ENCODE data around the gene MYO15B. TPM values are rescaled to one million over a fixed set of nuclear protein-coding genes. Genes with fewer than 3 reads are reported as not detected.
"Not testable (repeated sequence)": the region's sequence is repeated elsewhere in the genome, so short reads cannot be mapped to it uniquely, and the experiment has no call there.

MYO15B gene
- polyA plus RNA-seq, 1 donor from 2014 or later: 2.4 TPM

DNA sequence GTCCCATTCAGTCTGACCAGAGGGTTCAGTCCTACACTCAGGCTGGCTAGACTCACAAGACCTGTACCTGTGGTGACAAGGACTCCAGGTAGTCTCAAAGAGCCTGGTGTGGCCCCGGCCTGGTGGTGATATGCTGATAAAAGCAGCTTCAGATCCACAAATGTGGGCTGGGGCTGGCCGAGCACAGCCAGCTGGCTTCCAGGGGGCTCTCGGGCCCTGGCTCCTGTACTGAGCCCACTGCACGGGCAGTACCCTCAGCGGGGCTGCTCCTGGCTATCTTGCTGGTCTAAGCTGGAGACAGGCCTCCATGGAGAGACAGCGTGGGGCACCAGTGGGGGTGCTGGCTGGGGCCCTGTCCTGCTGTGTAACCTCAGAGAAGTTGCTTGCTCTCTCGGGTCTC, 50.0 kb downstream of the MYO15B start:
- H3K9me3 ChIP-seq (ENCODE audit: low read length): no peaks in the 10 kb centered on the region
- H3K9me2 ChIP-seq (ENCODE audit: insufficient read depth, low read length): no peaks in the 10 kb centered on the region
- no peak overlapping the region for H3K9ac ChIP-seq (ENCODE audit: low read length)
- no peaks in the 10 kb centered on the region for H3F3A ChIP-seq (ENCODE audit: insufficient read depth, low read length, poor library complexity, severe bottlenecking)
- H4K20me1 ChIP-seq (ENCODE audit: insufficient read depth): no peaks in the 10 kb centered on the region
- no peak overlapping the region for H2AFZ ChIP-seq (ENCODE audit: low read depth, low read length)
- H3K79me2 ChIP-seq (replicated peaks; ENCODE audit: insufficient read depth, low read length): no peaks in the 10 kb centered on the region
- H3K36me3 ChIP-seq (ENCODE audit: insufficient read depth, low read length): no peaks in the 10 kb centered on the region
- H3K4me2 ChIP-seq (ENCODE audit: low read length): no peak overlapping the region
- H3K4me3 ChIP-seq (ENCODE audit: low read length): no peak overlapping the region
- no peak overlapping the region for H3K27ac ChIP-seq (ENCODE audit: low read length)
- no peaks in the 10 kb centered on the region for H3K27me3 ChIP-seq (ENCODE audit: insufficient read depth, low read depth, low read length)
- TF ChIP-seq EP300 (conservative IDR thresholded peaks at IDR 0.05; ENCODE audit: poor library complexity, severe bottlenecking): no peak
- TF ChIP-seq EZH2 (IDR thresholded peaks at IDR 0.05; ENCODE audit: borderline replicate concordance, insufficient read depth, low read length, poor library complexity, severe bottlenecking): no peak
- TF ChIP-seq, protein P1, sequence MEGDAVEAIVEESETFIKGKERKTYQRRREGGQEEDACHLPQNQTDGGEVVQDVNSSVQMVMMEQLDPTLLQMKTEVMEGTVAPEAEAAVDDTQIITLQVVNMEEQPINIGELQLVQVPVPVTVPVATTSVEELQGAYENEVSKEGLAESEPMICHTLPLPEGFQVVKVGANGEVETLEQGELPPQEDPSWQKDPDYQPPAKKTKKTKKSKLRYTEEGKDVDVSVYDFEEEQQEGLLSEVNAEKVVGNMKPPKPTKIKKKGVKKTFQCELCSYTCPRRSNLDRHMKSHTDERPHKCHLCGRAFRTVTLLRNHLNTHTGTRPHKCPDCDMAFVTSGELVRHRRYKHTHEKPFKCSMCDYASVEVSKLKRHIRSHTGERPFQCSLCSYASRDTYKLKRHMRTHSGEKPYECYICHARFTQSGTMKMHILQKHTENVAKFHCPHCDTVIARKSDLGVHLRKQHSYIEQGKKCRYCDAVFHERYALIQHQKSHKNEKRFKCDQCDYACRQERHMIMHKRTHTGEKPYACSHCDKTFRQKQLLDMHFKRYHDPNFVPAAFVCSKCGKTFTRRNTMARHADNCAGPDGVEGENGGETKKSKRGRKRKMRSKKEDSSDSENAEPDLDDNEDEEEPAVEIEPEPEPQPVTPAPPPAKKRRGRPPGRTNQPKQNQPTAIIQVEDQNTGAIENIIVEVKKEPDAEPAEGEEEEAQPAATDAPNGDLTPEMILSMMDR (IDR thresholded peaks at IDR 0.05; ENCODE audit: poor library complexity, severe bottlenecking): no peak
- TF ChIP-seq MXI1 (conservative IDR thresholded peaks at IDR 0.05; ENCODE audit: poor library complexity, severe bottlenecking): no peak
- TF ChIP-seq POLR2AphosphoS5 (IDR thresholded peaks at IDR 0.05): no peak
- no peak for TF ChIP-seq RAD21 (conservative IDR thresholded peaks at IDR 0.05)
- no peak for TF ChIP-seq TAF1 (IDR thresholded peaks at IDR 0.05; ENCODE audit: low read depth)
- TF ChIP-seq, protein P2, sequence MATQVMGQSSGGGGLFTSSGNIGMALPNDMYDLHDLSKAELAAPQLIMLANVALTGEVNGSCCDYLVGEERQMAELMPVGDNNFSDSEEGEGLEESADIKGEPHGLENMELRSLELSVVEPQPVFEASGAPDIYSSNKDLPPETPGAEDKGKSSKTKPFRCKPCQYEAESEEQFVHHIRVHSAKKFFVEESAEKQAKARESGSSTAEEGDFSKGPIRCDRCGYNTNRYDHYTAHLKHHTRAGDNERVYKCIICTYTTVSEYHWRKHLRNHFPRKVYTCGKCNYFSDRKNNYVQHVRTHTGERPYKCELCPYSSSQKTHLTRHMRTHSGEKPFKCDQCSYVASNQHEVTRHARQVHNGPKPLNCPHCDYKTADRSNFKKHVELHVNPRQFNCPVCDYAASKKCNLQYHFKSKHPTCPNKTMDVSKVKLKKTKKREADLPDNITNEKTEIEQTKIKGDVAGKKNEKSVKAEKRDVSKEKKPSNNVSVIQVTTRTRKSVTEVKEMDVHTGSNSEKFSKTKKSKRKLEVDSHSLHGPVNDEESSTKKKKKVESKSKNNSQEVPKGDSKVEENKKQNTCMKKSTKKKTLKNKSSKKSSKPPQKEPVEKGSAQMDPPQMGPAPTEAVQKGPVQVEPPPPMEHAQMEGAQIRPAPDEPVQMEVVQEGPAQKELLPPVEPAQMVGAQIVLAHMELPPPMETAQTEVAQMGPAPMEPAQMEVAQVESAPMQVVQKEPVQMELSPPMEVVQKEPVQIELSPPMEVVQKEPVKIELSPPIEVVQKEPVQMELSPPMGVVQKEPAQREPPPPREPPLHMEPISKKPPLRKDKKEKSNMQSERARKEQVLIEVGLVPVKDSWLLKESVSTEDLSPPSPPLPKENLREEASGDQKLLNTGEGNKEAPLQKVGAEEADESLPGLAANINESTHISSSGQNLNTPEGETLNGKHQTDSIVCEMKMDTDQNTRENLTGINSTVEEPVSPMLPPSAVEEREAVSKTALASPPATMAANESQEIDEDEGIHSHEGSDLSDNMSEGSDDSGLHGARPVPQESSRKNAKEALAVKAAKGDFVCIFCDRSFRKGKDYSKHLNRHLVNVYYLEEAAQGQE (IDR thresholded peaks at IDR 0.05; ENCODE audit: borderline replicate concordance): no peak
- TF ChIP-seq SMC3 (conservative IDR thresholded peaks at IDR 0.05; ENCODE audit: poor library complexity): no peak

DNA sequence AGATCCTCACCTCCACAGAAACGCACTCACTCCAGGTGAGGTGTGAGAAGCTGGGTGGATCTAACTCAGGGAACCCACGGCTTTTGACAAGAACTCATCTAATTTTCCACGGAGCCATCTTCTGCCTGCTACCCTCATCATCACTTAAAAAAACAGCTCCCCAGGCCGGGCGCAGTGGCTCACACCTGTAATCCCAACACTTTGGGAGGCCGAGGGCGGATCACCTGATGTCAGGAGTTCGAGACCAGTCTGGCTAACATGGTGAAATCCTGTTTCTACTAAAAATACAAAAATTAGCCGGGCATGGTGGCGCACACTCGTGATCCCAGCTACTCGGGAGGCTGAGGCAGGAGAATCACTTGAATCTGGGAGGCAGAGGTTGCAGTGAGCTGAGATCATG, 50.4 kb downstream of the MYO15B start:
- not testable (repeated sequence) for H3K9me2 ChIP-seq (ENCODE audit: insufficient read depth, low read length); H3F3A ChIP-seq (ENCODE audit: insufficient read depth, low read length, poor library complexity, severe bottlenecking); H3K36me3 ChIP-seq (ENCODE audit: insufficient read depth, low read length); H4K20me1 ChIP-seq (ENCODE audit: insufficient read depth); H3K79me2 ChIP-seq (replicated peaks; ENCODE audit: insufficient read depth, low read length); H3K27me3 ChIP-seq (ENCODE audit: insufficient read depth, low read depth, low read length); H3K4me2 ChIP-seq (ENCODE audit: low read length); H3K27ac ChIP-seq (ENCODE audit: low read length); H3K4me3 ChIP-seq (ENCODE audit: low read length); H2AFZ ChIP-seq (ENCODE audit: low read depth, low read length); H3K9ac ChIP-seq (ENCODE audit: low read length); H3K9me3 ChIP-seq (ENCODE audit: low read length)

DNA sequence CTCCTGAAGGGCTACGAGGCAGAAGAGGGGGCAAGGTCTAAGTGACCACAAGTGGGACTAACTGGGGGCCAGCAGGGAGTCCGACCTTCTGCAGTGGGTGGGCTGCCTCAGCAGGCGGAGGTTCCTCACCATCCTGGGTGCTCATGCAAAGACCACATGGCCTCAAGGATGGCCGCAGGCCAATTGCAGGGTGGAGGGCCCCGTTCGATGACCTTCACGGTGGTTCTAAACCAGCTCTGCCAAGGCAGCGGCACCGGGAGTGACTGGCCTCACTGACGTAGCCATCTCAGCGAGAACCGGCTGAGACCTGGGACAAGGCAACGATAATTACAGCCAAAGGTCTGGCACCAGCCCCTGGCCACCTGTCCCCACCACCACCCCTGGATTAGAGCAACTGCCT, 51.3 kb downstream of the MYO15B start:
- H4K20me1 ChIP-seq (ENCODE audit: insufficient read depth): no peaks in the 10 kb centered on the region
- no peak overlapping the region for H3K27ac ChIP-seq (ENCODE audit: low read length)
- H2AFZ ChIP-seq (ENCODE audit: low read depth, low read length): no peak overlapping the region
- no peak overlapping the region for H3K4me2 ChIP-seq (ENCODE audit: low read length)
- H3K9me3 ChIP-seq (ENCODE audit: low read length): no peaks in the 10 kb centered on the region
- no peaks in the 10 kb centered on the region for H3K79me2 ChIP-seq (replicated peaks; ENCODE audit: insufficient read depth, low read length)
- no peaks in the 10 kb centered on the region for H3F3A ChIP-seq (ENCODE audit: insufficient read depth, low read length, poor library complexity, severe bottlenecking)
- H3K9me2 ChIP-seq (ENCODE audit: insufficient read depth, low read length): no peaks in the 10 kb centered on the region
- TF ChIP-seq POLR2AphosphoS5 (IDR thresholded peaks at IDR 0.05): no peak
- no peak overlapping the region for H3K9ac ChIP-seq (ENCODE audit: low read length)
- H3K27me3 ChIP-seq (ENCODE audit: insufficient read depth, low read depth, low read length): no peaks in the 10 kb centered on the region
- H3K4me3 ChIP-seq (ENCODE audit: low read length): no peak overlapping the region
- H3K36me3 ChIP-seq (ENCODE audit: insufficient read depth, low read length): no peaks in the 10 kb centered on the region
